ENCODE results near the gene STK39.

STK39 gene

GRCh38 chr2:168160897-168161296, 86.5 kb downstream of the STK39 start:
- peaks cover 24% of the 10 kb centered on the region for H3K4me1 Mint-ChIP-seq (ENCODE audit: low read depth)
- no peaks in the 10 kb centered on the region for H3K27me3 Mint-ChIP-seq (ENCODE audit: low read depth)
- H3K36me3 Mint-ChIP-seq (ENCODE audit: low read depth): peaks cover 32% of the 10 kb centered on the region
- DNase-seq (ENCODE audit: low spot score): no peak
- H3K4me3 Mint-ChIP-seq: no peak overlapping the region
- no peak overlapping the region for H3K27ac Mint-ChIP-seq
- H3K9me3 Mint-ChIP-seq: no peaks in the 10 kb centered on the region

- peaks cover 21% of the 10 kb centered on the region for H3K4me1 Mint-ChIP-seq (ENCODE audit: low read depth)
- peaks cover 33% of the 10 kb centered on the region for H3K36me3 Mint-ChIP-seq (ENCODE audit: low read depth)
- no peaks in the 10 kb centered on the region for H3K27me3 Mint-ChIP-seq (ENCODE audit: low read depth)
- no peak overlapping the region for H3K27ac Mint-ChIP-seq
- DNase-seq (ENCODE audit: low spot score): no peak
- no peaks in the 10 kb centered on the region for H3K9me3 Mint-ChIP-seq
- no peak overlapping the region for H3K4me3 Mint-ChIP-seq
These were observed 87.4 kb downstream of the STK39 start for GRCh38 chr2:168159754-168160585.

DNA sequence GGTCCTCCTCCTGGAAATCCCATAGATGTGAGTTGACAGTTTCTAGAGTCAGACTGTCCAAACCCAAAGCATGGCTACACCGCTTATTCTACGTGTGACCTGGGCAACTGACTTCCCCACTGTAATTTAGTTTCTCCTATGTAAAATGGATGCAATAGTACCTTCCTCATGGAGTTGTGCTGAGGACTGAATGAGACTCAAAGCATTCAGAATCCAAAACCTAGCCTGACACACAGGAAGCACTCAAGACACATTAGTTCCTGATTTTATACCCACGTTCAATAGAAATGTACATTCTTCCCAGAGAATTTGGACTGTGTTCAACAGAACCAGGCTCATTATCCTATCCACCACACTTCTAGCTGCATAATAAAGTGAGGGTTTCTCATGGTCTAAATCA, 88.8 kb downstream of the STK39 start:
- Mint-ChIP-seq H3K9me3 (no peaks in the 10 kb centered on the region), H3K27me3 (ENCODE audit: low read depth) (no peaks in the 10 kb centered on the region), H3K4me1 (ENCODE audit: low read depth) (peaks cover 21% of the 10 kb centered on the region), H3K27ac (no peak overlapping the region), H3K36me3 (ENCODE audit: low read depth) (peaks cover 30% of the 10 kb centered on the region), H3K4me3 (no peak overlapping the region)
- no peak for DNase-seq (ENCODE audit: low spot score)

DNA sequence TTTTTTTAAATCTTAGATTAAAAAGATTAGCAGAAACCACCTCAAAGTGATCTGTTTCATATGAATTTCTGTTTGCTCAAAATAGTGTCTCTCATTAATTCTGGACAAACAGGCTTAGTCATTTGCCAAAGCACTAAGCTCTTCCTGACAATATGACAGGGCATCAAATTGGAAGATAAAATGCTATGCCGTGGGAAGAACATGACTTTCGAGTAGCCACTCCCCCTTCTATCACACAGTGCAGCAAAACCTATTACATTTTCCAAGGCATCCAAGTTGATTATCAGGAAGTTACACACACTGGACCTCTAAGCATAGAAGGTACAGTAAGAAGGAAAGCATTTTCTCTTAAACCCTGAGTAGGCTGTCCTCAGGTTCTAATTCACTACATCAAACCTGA, 89.5 kb downstream of the STK39 start:
- no peak for DNase-seq (ENCODE audit: low spot score)
- Mint-ChIP-seq H3K27ac (no peak overlapping the region), H3K4me1 (ENCODE audit: low read depth) (peaks cover 21% of the 10 kb centered on the region), H3K9me3 (no peaks in the 10 kb centered on the region), H3K4me3 (no peak overlapping the region), H3K27me3 (ENCODE audit: low read depth) (no peaks in the 10 kb centered on the region), H3K36me3 (ENCODE audit: low read depth) (peaks cover 25% of the 10 kb centered on the region)

DNA sequence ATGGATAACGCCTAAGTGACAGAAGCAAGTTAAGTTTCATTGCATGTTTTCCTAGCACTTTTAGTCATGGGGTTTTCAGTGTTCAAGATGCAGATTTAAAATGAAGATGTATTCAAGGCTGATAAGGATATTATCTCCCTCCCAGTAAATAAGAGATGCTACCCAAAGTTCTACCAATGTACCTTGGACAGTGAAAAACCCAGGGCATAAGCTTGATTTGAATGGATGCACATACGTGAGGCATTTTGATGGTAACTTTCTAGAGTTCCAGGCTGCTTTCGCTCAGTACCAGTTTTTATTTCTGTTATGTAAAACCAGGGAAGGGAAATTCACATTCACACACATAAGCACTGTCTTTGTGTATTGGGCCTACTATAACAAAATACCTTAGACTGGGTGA, 90.3 kb downstream of the STK39 start:
- H3K9me3 Mint-ChIP-seq: no peaks in the 10 kb centered on the region
- no peak overlapping the region for H3K4me3 Mint-ChIP-seq
- peaks cover 24% of the 10 kb centered on the region for H3K4me1 Mint-ChIP-seq (ENCODE audit: low read depth)
- no peak overlapping the region for H3K27ac Mint-ChIP-seq
- no peak for DNase-seq (ENCODE audit: low spot score)
- H3K27me3 Mint-ChIP-seq (ENCODE audit: low read depth): no peaks in the 10 kb centered on the region
- peaks cover 29% of the 10 kb centered on the region for H3K36me3 Mint-ChIP-seq (ENCODE audit: low read depth)

DNA sequence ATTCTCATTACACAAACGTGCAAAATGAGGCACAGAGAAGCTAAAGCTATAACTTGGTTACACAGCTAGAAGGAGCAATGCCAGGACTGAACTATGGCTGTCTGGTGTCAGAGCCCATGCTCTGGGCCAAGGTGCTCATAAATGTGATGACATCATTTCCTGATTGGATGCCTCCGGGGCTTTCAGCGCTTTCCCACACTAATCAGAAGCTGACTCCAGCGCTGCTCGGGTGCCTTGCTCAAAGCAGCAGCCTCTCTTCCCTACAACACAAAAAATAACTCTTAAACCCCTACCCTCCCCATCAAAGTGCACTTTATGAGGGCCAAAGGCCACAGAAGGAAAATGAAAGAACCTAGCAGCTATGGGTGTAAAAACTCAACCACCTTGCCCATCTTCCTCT, 90.7 kb downstream of the STK39 start:
- Mint-ChIP-seq H3K27me3 (ENCODE audit: low read depth) (no peaks in the 10 kb centered on the region), H3K27ac (no peak overlapping the region), H3K4me1 (ENCODE audit: low read depth) (peaks cover 24% of the 10 kb centered on the region), H3K9me3 (no peaks in the 10 kb centered on the region), H3K36me3 (ENCODE audit: low read depth) (peaks cover 29% of the 10 kb centered on the region), H3K4me3 (no peak overlapping the region)
- no peak for DNase-seq (ENCODE audit: low spot score)

DNA sequence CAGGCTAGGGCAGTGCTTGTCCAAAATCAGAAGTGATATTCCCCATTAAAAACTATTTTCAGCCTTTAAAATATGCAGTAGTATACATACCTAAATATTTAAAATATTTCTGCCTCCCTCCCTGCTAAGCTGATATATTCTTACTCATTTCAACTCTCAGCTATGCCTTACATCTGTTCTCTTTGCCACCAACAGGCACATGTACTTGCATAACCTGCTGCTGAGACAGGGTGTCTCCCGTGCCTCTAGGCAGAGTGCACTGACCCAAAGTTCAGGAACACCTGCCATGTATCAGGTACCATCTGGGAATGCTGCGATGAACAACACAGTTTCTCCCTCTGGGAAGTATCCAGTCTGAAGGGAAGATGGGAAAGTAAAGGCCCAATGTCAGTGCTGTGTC, 91.7 kb downstream of the STK39 start:
- H3K4me3 Mint-ChIP-seq: no peak overlapping the region
- no peak overlapping the region for H3K27ac Mint-ChIP-seq
- no peak for DNase-seq (ENCODE audit: low spot score)
- no peaks in the 10 kb centered on the region for H3K27me3 Mint-ChIP-seq (ENCODE audit: low read depth)
- peaks cover 21% of the 10 kb centered on the region for H3K4me1 Mint-ChIP-seq (ENCODE audit: low read depth)
- H3K36me3 Mint-ChIP-seq (ENCODE audit: low read depth): peaks cover 30% of the 10 kb centered on the region
- H3K9me3 Mint-ChIP-seq: no peaks in the 10 kb centered on the region

DNA sequence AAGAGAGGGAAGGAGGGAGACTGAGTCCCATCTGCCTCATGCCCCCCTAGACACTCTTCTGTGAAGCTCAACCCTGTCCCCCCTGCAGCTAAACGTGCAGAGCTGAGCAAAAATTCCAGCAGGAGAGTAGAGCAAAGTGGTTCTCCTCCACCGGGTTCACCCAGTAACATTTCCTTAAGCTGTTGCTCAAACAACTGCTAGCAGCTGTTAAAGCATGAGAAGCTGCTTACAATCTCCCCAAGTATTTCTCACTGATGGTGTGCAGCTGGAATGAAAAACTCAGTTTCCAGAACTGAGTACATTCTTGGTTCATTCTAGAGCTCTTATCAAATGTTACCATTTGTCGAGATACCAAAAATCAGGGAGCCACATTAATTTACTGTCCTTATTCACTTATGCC, 92.3 kb downstream of the STK39 start:
- Mint-ChIP-seq H3K4me1 (ENCODE audit: low read depth) (peaks cover 21% of the 10 kb centered on the region), H3K36me3 (ENCODE audit: low read depth) (peaks cover 30% of the 10 kb centered on the region), H3K27ac (no peak overlapping the region), H3K4me3 (no peak overlapping the region), H3K27me3 (ENCODE audit: low read depth) (no peaks in the 10 kb centered on the region), H3K9me3 (no peaks in the 10 kb centered on the region)
- no peak for DNase-seq (ENCODE audit: low spot score)

- H3K4me1 Mint-ChIP-seq (ENCODE audit: low read depth): peaks cover 25% of the 10 kb centered on the region
- DNase-seq (ENCODE audit: low spot score): no peak
- H3K9me3 Mint-ChIP-seq: no peaks in the 10 kb centered on the region
- H3K27ac Mint-ChIP-seq: no peak overlapping the region
- H3K4me3 Mint-ChIP-seq: no peak overlapping the region
- H3K36me3 Mint-ChIP-seq (ENCODE audit: low read depth): peaks cover 32% of the 10 kb centered on the region
- H3K27me3 Mint-ChIP-seq (ENCODE audit: low read depth): no peaks in the 10 kb centered on the region
These were observed 94.4 kb downstream of the STK39 start for GRCh38 chr2:168152902-168153530.

- no peak overlapping the region for H3K27ac Mint-ChIP-seq
- H3K36me3 Mint-ChIP-seq (ENCODE audit: low read depth): peaks cover 20% of the 10 kb centered on the region
- H3K27me3 Mint-ChIP-seq (ENCODE audit: low read depth): no peaks in the 10 kb centered on the region
- DNase-seq (ENCODE audit: low spot score): no peak
- peaks cover 16% of the 10 kb centered on the region for H3K4me1 Mint-ChIP-seq (ENCODE audit: low read depth)
- H3K9me3 Mint-ChIP-seq: no peaks in the 10 kb centered on the region
- no peak overlapping the region for H3K4me3 Mint-ChIP-seq
These were observed 97.4 kb downstream of the STK39 start for GRCh38 chr2:168149986-168150385.

GRCh38 chr2:168149150-168149974, 98.0 kb downstream of the STK39 start:
- H3K9me3 Mint-ChIP-seq: no peaks in the 10 kb centered on the region

GRCh38 chr2:168147830-168148794, 99.3 kb downstream of the STK39 start:
- Mint-ChIP-seq H3K27me3 (ENCODE audit: low read depth) (no peaks in the 10 kb centered on the region), H3K27ac (no peak overlapping the region), H3K4me3 (no peak overlapping the region), H3K9me3 (no peaks in the 10 kb centered on the region), H3K36me3 (ENCODE audit: low read depth) (peaks cover 20% of the 10 kb centered on the region), H3K4me1 (ENCODE audit: low read depth) (peaks cover 16% of the 10 kb centered on the region)
- no peak for DNase-seq (ENCODE audit: low spot score)

More at GRCh38 chr2:168149150-168149974, 98.0 kb downstream of the STK39 start:
- no peak overlapping the region for H3K27ac Mint-ChIP-seq
- no peaks in the 10 kb centered on the region for H3K27me3 Mint-ChIP-seq (ENCODE audit: low read depth)
- H3K4me3 Mint-ChIP-seq: no peak overlapping the region
- no peak for DNase-seq (ENCODE audit: low spot score)
- peaks cover 16% of the 10 kb centered on the region for H3K4me1 Mint-ChIP-seq (ENCODE audit: low read depth)
- peaks cover 20% of the 10 kb centered on the region for H3K36me3 Mint-ChIP-seq (ENCODE audit: low read depth)
